Heart right ventricle (tissue), 16 donors: ENCODE measurements around the gene GALM. TPM values are rescaled to one million over a fixed set of nuclear protein-coding genes. Genes with fewer than 3 reads are reported as not detected.

Source experiments
- ATAC-seq, 8 donors: fragments of 200-7000 bp; cut with Tn5 transposase; one replicate each; pipeline ENCODE4 v1.9.1; 2020; ENCODE audit warnings: mild to moderate bottlenecking in 8 of 8, moderate library complexity in 8 of 8, moderate number of reproducible peaks in 1 of 8
- DNase-seq, 2 donors: peaks; one replicate each; pipeline ENCODE4 v3.0.0-alpha.2; 2020
- H3K27ac ChIP-seq, 10 donors: fragments of 200-600 bp; sonication (generic) in 2 of 10; one replicate each; pipeline versions ENCODE4 v1.5.0 to v1.8.0; 2020 to 2022; ENCODE audit warnings: mild to moderate bottlenecking in 3 of 10
- H3K27me3 ChIP-seq, 7 donors: fragments of 200-600 bp; one replicate each; pipeline ENCODE4 v1.8.0; 2021 to 2022; ENCODE audit warnings: mild to moderate bottlenecking in 2 of 7
- H3K36me3 ChIP-seq, 9 donors: fragments of 200-600 bp; sonication (generic) in 1 of 9; one replicate each; pipeline versions ENCODE4 v1.5.0 to v1.8.0; 2020 to 2022; ENCODE audit warnings: mild to moderate bottlenecking in 2 of 9
- H3K4me1 ChIP-seq, 9 donors: fragments of 200-600 bp; sonication (generic) in 1 of 9; one replicate each; pipeline versions ENCODE4 v1.5.0 to v1.8.0; 2020 to 2022; ENCODE audit warnings: mild to moderate bottlenecking in 4 of 9
- H3K4me3 ChIP-seq, 10 donors: fragments of 200-600 bp; sonication (generic) in 2 of 10; one replicate each; pipeline versions ENCODE4 v1.5.0 to v1.8.0; 2020 to 2022; ENCODE audit warnings: mild to moderate bottlenecking in 7 of 10, moderate library complexity in 2 of 10
- H3K9me3 ChIP-seq, 11 donors: fragments of 200-600 bp in 10 of 11; sonication (generic) in 2 of 11; one replicate each; pipeline versions ENCODE4 v1.5.0 to v1.8.0; 2013 to 2022; ENCODE audit warnings: mild to moderate bottlenecking in 2 of 11, control low read depth in 1 of 11, moderate library complexity in 1 of 11
- CTCF ChIP-seq, 9 donors: fragments of 200-600 bp; sonication (generic) in 2 of 9; IDR thresholded peaks; one replicate each; pipeline versions ENCODE4 v1.5.0 to v1.8.0; 2021 to 2022; ENCODE audit warnings: antibody characterized with exemption in 9 of 9, mild to moderate bottlenecking in 5 of 9, moderate library complexity in 1 of 9
- WGBS, 2 donors: extraction: QIAGEN DNeasy Blood & Tissue Kit; methylation state at CpG; one replicate each; pipeline ENCODE4 v1.1.7; 2013; ENCODE audit warnings: inconsistent platforms in 1 of 2; 5-methylcytosine and 5-hydroxymethylcytosine counted together
- intact Hi-C, 10 donors: fragments of 100-400 bp; cut with DNase I; formaldehyde crosslinking; loops; one replicate each; pipeline versions ENCODE4 v1.11.1 to v1.14.2; 2022
- polyA plus RNA-seq, 2 donors: library from polyadenylated mRNA; stranded (reverse); fragments of 200-250 nt; gene quantifications; one replicate each; pipeline ENCODE4 v1.2.3, GENCODE V29; 2013
- total RNA-seq, 10 donors: library from RNA; stranded (reverse); fragmentation: NEBNext Ultra II Directional in 3 of 10; extraction: Animal tissue kit (Norgen Biotek cat#: 25700) in 3 of 10; gene quantifications; one replicate each; pipeline versions ENCODE4 v1.2.1 to v1.2.4, GENCODE V29; 2021 to 2023
- donor health status: Arrhythmogenic right ventricular cardiomyopathy.
- donor health status: ischemic (EF 13 %, LVEDD 7.1; RV severe dilation, severe dysfunction).
- donor health status: healthy with polysubstance abuse.
- donor health status: DM: no; HTN: yes; CAD: no.
- donor health status: DM: no; HTN: no; CAD: no.
- donor health status: ischemic (EF 25% LVEDD 6.9; RV normal size, moderate dysfunction).
- donor health status: ischemic (EF 25% LVEDD 5.7; RV mildly dilated, moderate dysfunction).
- donor health status: healthy.
- donor health status: DM: yes; HTN: yes; CAD: no.
- donor health status: Ischemic cardiomyopathy.
- donor health status: ischemic (EF 35%, LVEDD 5.7; RV mildly dilated, moderate dysfunction).
- donor health status: nonischemic (EF 11% LVEDD 7.7; RV severe dilation, severe dysfunction).
- donor health status: DM: yes; HTN: yes; CAD: no.
- donor health status: PGD.
- donor health status: ischemic (EF 29% LVEDD 5.4; RV normal size, mild dysfunction).
- donor health status: nonischemic (EF 23%, LVEDD 6.1; RV moderate dilation, normal function).

GALM gene
- total and polyA plus RNA-seq, 12 donors = 6.5 to 18.6 (median 11.0) TPM

- intact Hi-C loops = loop anchor here in 8 of 10 donors (2.0 to 10.0 kb wide), 4 partner anchors 62 to 84 kb away; partner anchors contain the start of gene HNRNPLL (in 8 of the 8)
- ATAC-seq = peak; percentile 4 to 34 (median 20)
- H3K27ac ChIP-seq = peak overlapping the region in 9 of 10 donors; percentile 45 to 87 (median 73)
- no peak for TF ChIP-seq CTCF (IDR thresholded peaks at IDR 0.05)
- no peak for DNase-seq
- no peaks in the 10 kb centered on the region for H3K36me3 ChIP-seq
- peaks cover 0 to 60% (median 10%) of the 10 kb centered on the region in 9 donors for H3K4me1 ChIP-seq
- H3K9me3 ChIP-seq = no peaks in the 10 kb centered on the region
- 3% methylated on average over 4 of the region's 4 CpGs for WGBS, 2 donors
- H3K4me3 ChIP-seq = peak overlapping the region; percentile 39 to 78 (median 65)
- H3K27me3 ChIP-seq = no peaks in the 10 kb centered on the region
Measured at GRCh38 chr2:38666556-38666910, 619 bp downstream of the GALM start.

DNA sequence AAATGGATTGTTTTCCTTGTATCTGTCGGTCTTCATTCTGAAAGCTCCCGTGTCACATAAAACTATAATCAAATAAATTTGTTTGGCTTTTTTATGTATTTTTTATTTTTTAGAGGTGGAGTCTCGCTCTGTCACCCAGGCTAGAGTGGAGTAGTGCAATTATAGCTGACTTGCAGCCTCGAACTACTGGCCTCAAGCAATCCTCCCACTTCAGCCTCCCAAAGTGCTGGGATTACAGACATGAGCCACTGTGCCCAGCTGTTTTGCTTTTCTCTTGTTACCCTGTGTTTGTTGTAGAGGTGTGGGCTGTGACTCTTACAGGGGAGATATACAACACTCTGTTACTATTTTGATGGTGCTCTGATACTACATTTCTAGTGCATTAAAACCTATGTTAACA, 2.2 kb downstream of the GALM start:
- peak overlapping the region in 2 of 10 donors; percentile 45 to 87 for H3K27ac ChIP-seq
- H3K4me3 ChIP-seq = peak overlapping the region in 3 of 10 donors; percentile 62 to 78 (median 68)
- 89 to 97% methylated on average over 4 of the region's 4 CpGs for WGBS, 2 donors
- peaks cover 0 to 56% (median 10%) of the 10 kb centered on the region in 9 donors for H3K4me1 ChIP-seq
- no peaks in the 10 kb centered on the region for H3K36me3 ChIP-seq
- ATAC-seq (no peak), DNase-seq (no peak)
- TF ChIP-seq CTCF (IDR thresholded peaks at IDR 0.05) = no peak
- no peaks in the 10 kb centered on the region for H3K9me3 ChIP-seq
- intact Hi-C loops = loop anchor here in 7 of 10 donors (5.0 to 10.0 kb wide), 3 partner anchors 63 to 86 kb away; partner anchors contain the start of gene HNRNPLL (in 7 of the 7)
- no peaks in the 10 kb centered on the region for H3K27me3 ChIP-seq

- intact Hi-C loops = loop anchor here in 7 of 10 donors (5.0 to 10.0 kb wide), 3 partner anchors 64 to 87 kb away; partner anchors contain the start of gene HNRNPLL (in 7 of the 7)
- H3K27ac ChIP-seq = no peak overlapping the region
- DNase-seq = no peak
- 93 to 95% methylated on average over 16 of the region's 16 CpGs for WGBS, 2 donors
- no peak for ATAC-seq
- H3K36me3 ChIP-seq = no peaks in the 10 kb centered on the region
- no peak overlapping the region for H3K4me3 ChIP-seq
- no peaks in the 10 kb centered on the region for H3K27me3 ChIP-seq
- peaks cover 0 to 49% (median 10%) of the 10 kb centered on the region in 9 donors for H3K4me1 ChIP-seq
- no peak for TF ChIP-seq CTCF (IDR thresholded peaks at IDR 0.05)
- H3K9me3 ChIP-seq = no peaks in the 10 kb centered on the region
Measured at GRCh38 chr2:38668779-38669479, 3.0 kb downstream of the GALM start.

GRCh38 chr2:38671303-38671702, 5.4 kb downstream of the GALM start:
- Histone ChIP-seq H3K9me3 (no peaks in the 10 kb centered on the region), H3K4me3 (no peak overlapping the region), H3K27ac (no peak overlapping the region), H3K27me3 (no peaks in the 10 kb centered on the region), H3K4me1 (peaks cover 0 to 43% (median 10%) of the 10 kb centered on the region in 9 donors), H3K36me3 (peaks cover 0 to 13% (median 0%) of the 10 kb centered on the region in 9 donors)
- DNase-seq = no peak
- no peak for TF ChIP-seq CTCF (IDR thresholded peaks at IDR 0.05)
- intact Hi-C loops = loop anchor here in 1 of 10 donors (5.0 kb wide), 1 partner anchor 71 kb away; no protein-coding TSS in a partner anchor
- no peak for ATAC-seq
- WGBS, 2 donors = 85% methylated on average over 6 of the region's 6 CpGs
